HUDEP-2 (cell line): ENCODE data around the gene DOP1A.
A peak's percentile ranks its signal among the peaks of the same experiment; 100 is the strongest.
"Not testable (repeated sequence)": the region's sequence is repeated elsewhere in the genome, so short reads cannot be mapped to it uniquely, and the experiment has no call there.

Experiments used
- DNase-seq, 76 experiments: peaks; one replicate each; lab custom pipeline; 2025; ENCODE audit not compliant: unreplicated experiment in 76 of 76; lab: John Stamatoyannopoulos, UW

Gene DOP1A

DNA sequence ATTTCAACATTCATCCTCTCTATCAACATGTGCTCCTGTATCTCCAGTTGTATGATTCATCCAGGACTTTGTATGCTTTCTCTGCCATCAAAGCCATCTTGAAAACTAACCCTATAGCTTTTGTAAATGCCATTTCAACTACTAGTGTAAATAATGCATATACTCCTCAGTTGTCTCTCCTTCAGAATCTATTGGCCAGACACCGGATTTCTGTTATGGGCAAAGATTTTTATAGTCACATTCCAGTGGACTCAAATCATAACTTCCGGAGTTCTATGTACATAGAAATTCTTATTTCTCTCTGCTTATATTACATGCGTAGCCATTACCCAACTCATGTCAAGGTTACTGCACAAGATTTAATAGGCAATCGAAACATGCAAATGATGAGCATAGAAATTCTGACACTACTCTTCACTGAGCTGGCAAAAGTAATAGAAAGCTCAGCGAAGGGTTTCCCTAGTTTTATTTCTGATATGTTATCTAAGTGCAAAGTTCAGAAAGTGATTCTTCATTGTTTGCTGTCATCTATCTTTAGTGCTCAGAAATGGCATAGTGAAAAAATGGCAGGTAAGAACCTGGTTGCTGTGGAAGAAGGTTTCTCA lies 70.7 kb downstream of the DOP1A start:
- DNase-seq = no peak

DNA sequence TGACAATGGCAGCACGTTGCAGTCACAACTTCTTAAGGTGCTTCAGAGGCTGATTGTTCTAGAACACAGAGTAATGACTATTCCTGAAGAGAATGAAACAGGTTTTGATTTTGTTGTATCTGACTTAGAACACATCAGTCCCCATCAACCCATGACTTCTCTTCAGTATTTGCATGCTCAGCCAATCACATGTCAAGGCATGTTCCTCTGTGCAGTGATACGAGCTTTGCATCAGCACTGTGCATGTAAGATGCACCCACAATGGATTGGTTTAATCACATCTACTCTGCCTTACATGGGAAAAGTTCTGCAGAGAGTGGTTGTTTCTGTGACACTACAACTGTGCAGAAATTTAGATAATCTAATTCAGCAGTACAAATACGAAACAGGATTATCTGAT lies 71.3 kb downstream of the DOP1A start:
- no peak for DNase-seq

DNA sequence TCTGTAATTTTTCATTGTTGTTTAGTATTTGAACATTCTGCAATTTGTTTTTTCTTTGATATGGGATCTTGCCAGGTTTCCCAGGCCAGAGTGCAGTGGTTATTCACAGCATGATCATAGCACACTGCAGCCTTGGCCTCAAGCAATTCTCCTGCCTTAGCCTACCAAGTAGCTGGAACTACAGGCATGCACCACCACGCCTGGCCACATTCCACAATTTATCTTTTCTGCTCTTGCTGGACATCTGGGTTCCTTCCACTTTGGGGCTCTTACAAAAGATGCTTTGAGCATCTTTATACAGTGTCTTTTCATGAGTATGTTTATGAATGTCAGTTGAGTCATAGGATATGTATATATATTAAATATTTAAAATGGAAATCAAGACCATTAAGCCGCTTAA lies 83.6 kb downstream of the DOP1A start:
- DNase-seq = no peak

DNA sequence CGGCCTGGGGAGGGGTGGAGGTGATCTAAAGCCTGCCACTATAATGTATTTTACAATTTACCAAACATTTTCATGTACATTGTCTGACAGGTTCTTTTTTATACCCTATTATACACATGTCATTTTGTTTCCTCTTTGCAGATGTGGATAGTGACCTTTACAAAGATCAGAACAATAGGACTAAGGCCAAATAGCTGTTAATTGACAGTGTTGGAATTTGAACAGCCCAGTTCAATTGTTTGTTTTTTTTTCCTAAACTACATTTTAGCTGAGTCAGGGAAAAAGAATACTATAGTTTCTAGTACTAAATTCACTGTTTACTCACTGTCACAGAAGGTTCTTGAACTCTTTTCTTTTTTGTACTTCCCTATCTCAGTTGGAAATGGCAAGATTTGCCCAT lies 85.4 kb downstream of the DOP1A start:
- no peak for DNase-seq

DNA sequence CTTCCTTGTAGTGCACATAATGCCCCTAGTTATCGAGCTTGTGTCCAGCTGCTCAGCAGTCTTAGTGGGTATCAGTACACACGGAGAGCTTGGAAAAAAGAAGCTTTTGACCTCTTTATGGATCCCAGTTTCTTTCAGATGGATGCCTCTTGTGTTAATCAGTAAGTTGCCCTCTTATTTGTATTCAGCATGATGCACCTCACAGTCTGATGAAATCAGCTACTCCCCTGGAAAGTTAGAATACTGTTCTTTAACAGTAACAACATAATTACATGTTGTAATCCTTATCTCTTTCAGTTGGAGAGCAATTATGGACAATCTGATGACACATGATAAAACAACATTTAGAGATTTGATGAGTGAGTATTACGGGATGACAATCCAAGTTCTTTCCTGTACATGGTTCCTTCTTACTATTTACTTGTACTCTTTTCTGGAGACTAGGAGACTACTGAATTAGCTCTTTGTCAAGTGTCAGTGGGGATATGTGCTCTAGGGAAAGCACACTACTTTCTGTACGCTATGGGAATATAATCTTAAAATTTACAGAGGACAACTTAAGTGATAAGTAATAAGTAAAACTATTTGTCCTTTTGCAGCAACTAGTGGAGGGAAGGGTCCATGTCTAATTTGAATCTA lies 86.5 kb downstream of the DOP1A start:
- no peak for DNase-seq

DNA sequence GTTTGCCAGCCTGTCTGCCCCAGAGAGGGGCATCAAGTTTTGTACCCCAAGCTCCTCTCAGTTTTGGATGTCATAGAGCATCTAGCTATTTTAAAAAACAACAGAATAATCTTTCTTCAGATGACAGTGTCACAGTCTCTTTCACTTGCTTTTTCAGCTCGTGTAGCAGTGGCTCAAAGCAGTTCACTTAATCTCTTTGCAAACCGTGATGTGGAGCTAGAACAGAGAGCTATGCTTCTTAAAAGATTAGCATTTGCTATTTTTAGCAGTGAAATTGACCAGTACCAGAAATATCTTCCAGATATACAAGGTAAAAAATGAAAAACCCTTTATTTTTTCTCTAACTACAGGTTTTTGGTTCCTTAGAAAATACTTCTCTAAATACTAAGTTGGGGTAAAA lies 88.3 kb downstream of the DOP1A start:
- no peak for DNase-seq

DNA sequence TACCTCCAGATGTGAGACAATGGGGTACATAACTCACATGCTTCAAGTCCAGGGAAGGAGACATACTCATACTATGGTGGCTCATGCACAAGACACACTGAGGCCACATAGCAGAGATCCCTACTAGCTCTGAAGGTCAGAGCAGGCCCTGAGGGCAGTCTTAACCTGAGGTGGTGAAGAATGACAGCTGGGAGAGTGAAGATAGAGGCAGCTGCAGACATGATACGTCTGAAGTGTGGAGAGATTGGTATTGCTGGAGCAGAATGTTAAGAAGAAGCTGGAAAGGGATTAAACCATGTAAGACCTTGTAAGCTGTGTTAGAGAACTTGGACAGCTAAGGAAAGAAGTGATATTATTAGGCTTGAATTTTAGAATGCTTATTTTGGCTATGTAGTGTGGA lies 92.7 kb downstream of the DOP1A start:
- DNase-seq = peak in 12 of 76 experiments; percentile 2 to 48 (median 18)

DNA sequence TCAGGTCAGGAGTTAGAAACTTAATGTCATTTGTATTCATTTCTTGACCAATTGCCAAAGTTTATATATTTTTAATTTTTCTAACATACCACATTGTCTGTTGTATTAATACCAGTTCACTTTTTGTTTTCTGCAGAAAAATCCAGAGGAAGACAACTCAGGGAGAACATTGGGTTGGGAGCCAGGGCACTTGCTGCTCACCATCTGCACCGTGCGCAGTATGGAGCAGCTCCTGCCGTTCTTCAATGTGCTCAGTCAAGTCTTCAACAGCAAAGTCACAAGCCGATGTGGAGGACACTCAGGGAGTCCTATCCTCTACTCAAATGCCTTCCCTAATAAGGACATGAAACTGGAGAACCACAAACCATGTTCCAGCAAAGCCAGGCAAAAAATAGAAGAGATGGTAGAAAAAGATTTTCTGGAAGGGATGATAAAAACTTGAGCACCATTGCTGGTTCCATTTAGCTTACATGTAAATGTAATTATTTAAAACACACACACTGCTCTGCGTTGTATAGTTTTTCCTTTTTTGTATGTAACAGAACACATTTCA lies 100.3 kb downstream of the DOP1A start:
- no peak for DNase-seq

DNA sequence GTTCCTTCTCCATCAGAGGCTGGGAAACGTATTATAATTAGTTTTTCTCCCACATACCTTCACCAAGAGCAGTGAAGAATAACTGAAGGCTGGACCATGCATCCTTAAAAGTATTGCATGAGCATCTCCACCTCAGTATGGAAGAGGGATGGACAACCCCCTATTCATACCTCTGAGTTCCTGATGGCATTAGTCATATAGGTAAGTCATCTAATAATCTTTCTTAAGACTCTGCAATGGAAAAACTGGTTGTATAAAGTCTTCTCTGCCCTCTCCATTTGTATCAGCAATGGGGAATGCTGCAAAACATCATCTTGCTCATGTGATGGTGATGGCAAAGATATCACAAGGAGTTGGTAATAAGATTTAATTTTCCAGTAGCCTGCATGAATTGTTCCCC lies 101.1 kb downstream of the DOP1A start:
- DNase-seq = no peak

DNA sequence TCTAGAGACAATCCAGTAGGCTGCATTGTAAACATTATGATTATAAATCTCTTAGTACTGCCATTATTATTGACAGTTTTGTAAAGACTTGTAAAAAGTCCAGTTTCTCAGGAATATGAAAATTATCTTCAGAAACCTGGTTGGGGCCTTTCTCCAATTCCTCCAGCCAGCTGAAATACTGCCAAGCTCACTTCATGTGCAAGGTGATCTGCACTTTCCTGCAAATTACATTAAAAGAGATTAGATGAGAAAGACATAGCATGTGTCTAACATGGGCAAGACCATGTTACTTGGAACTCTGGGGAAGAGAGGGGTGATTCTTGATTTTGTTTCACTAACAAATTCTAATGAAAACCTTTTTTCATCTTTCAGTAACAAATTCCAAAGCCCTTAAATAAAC lies 101.6 kb downstream of the DOP1A start:
- no peak for DNase-seq

DNA sequence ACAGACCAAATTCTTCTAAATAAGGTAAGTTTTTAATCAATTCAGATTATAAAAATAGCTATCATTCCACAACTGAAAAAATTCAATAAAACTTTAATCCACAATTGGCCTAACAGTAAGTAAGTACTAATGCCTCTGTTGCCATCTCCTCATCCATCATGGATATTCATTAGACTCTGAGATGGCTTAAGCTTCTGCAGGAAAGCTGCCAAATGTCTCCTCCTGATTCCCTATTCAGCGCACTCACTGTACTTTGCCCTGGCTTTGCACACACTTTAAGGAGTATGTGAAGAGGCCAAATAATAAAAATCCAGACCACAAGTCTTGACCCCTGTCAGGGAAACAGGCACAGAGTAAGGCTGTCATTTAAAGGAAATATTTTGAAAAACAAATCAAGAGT lies 102.0 kb downstream of the DOP1A start:
- DNase-seq = no peak

DNA sequence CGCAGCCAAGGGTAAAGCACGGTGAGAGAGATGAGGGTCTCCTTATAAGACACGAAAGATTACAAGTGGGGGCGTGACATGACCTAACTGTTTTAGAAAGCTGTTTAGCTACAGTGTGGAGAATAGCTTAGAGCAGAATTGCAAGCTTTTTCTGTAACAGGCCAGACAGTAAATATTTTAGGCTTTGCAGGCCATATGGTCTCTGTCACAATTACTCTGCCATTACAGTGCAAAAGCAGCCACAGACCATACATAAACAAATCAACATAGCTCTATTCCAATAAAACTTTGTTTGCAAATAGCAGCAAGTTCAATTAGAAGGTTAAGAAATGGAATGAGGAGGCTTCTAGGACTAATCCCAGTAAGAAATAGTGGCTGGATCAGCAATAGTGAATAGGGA lies 108.8 kb downstream of the DOP1A start:
- DNase-seq = no peak

DNA sequence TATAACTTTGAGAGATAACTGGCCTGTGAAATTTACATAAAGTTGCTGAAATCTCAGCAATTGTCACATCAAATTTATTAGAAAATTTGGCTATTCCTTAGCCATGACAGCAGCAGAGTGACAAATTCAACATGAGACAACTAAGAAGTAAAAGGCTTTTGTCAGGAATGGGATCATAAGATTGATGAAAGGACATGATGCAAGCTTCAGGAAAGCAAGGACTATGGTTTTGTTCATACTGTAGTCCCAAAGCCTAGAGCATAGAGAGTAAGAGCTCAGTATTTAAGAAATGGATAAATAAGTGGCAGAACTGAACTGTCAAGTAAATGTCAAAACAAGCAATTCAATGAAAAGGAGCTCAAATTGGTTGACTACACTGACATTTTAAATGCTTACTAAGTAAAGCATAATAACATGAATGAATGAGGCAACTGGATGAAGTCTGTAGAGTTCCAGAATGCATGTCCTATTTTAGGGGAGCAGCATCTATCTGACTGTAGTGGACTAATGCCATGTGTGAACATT lies 113.0 kb downstream of the DOP1A start:
- no peak for DNase-seq

DNA sequence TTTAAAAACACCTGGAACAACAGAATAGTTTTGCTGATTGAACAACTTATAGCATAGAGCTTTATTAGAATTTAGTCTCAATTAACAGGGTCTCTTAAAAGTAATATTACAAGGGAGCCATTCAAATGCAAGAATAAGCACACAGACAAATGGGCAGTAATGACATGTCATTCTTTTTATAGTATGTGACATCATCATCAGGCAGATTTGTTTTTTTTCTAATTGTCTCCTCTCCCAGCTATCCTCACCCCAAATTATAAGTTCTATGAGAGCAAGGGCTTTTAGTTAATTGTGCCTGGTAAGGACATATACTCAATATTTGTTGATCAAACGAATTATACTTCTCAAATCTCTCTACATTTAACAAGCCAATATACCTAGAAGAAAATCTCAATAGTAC lies 114.6 kb downstream of the DOP1A start:
- DNase-seq = no peak

DNA sequence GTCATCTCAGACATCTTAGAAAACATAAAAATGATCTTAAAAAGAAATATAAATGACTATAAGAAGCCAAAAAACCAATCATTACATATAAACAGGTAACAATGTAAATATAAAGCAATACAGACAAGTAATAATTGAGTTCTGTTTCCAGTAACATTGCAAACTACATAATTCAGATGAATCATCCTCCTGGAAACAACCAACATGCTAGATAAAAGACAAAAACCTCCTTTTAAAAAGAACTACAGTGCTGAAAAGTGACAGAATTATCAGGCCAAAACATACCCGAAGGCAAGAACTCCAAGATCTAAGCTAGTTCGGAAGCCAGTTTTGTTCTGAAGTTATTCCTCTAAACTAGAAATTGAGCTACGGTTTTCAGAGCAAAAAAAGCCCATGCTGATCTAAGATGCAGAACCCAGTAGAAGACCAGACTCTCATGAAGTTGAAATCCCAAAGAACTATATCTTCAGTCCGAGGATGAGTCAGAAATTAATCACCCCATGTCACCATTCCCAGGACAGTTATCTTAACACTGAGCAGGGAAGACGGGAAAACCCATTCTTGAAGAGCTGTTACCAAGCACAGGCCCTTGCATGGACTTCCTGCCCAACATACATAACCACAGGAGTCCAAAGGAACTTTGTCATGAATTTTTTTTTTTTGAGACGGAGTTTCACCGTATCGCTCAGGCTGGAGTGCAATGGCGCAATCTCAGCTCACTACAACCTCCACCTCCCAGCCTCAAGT lies 115.8 kb downstream of the DOP1A start:
- no peak for DNase-seq

DNA sequence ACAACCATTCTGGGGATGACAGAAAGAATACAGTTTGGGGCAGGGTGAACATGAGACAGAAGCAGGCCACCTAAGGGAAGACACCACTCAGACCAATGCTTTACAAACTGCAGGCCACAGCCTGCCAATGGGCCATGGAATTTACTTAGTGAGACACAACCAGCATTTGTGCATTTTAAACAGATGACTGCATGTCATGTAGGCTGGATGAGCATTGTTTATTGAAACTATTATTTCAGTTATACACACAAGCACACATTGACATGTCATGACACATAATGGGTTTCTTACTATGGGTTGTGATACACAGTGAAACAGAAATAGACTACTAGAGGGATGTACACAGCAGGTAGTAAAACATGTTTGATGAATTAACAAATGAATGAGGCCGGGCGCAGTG lies 117.6 kb downstream of the DOP1A start:
- DNase-seq = no peak

DNA sequence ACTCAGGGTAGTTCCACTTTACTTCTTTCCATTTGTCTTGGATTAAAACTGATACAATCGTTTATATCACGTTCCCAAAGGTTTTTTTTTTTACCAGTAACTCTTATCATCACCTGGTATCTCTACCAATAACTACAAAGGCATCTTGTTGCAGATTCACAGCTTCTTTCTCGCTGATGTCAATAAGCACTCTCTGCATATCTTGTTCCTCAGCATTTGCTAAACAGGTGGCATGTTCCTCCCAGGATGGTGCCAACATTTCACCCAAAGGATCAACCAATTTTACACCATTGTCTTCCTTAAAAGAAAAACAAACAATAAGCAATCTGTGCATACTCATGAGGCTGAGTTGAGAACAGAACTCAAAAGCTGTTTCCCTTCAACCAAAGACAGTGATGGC lies 121.0 kb downstream of the DOP1A start:
- no peak for DNase-seq

DNA sequence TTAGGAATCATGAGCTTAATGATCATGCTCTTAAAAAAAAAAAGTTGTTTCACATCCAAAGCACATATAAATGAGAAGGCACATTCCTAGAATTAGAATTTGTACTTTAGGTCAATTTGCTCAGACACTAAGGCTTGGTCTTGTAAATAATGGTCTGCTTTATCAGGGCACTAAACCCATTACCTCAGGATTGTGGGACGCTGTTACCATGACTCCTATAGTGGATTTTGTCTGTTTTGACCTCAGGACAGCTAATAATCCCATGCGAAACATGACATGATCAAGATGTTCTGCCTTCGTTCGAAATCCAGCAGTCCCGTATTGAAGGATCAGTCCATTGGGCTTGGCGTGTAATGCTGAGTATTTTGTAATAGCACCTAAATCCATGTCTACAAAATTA lies 123.2 kb downstream of the DOP1A start:
- no peak for DNase-seq

DNA sequence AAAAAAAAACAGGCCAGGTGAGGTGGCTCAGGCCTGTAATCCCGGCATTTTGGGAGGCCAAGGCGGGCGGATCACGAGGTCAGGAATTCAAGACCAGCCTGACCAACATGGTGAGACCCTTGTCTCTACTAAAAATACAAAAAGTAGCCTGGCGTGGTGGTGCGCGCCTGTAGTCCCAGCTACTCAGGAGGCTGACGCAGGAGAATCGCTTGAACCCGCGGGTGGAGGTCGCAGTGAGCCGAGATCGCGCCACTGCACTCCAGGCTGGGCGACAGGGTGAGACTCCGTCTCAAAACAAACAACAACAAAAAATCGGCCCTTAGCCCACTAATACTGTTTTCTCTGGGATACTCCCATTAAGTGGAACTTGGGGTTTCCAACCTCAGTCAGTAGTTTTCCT lies 124.5 kb downstream of the DOP1A start:
- not testable (repeated sequence) for DNase-seq

DNA sequence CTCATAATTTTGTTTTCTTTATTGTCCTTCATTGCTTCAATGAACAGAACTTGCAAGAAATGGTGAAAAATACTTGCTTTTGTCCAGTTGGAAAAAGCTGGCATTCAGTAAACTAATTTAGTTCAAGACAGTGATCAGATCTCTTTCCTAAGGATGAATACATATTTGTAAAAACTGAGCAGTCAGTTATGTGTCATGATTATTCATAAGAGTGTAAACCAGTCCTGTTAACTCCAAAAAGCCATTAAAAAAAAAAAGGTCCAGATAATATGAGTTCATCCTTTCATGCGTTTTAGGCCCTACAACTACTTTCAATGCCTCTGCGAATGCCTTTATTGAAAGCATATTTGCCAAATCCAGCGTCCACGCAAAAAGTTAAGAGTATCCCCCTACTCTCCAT lies 125.0 kb downstream of the DOP1A start:
- DNase-seq = no peak

DNA sequence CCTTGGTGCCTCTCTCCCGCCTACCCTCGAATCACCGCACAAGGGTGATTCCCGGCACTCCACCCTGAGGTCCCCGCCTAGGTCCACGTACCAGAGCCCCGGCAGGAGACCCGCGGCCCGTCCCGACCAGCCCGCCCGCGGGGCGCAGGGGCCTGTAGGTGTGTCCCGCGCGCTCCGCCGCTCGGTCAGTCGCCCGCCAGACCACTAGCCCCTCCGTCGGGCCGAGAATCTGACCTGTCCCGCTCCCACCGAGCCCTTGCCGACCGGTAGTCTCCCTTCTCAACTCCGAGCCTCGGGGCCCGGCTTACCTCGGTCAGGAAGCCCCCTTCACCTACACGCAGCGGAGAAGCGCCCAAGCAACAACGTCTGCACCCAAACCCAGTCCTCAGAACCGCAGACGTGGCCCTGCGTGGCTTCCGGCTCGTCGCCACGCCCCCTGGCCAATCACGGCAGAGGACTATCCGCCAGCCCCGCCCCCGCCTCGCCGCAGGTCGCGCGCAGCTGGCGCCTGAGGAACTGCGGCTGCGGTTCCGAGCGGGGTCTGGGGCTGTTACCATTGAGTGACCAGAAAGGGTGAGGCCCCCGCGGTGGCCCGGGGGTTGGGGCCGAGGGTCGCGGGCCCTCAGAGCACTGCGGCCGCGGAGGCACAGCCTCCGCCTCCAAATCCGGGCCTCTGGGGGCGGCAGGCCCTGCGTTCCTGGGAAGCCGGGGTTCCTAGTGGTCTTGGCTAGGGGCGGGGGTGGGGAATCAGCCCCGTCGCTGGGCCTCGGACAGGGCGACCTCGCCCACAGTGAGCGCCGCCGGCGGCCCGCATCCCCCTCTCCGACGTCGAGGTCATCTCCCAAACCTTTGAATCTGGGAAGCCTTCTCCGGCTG lies 125.6 kb downstream of the DOP1A start, which contains the start of the genes PGM3 and RWDD2A:
Gene PGM3, minus strand, starts transcription at position 395 of the 876 bp plus-strand sequence. CDS start 2,253 bp downstream, outside the sequence.
Gene RWDD2A, plus strand, starts transcription at position 487 of the 876 bp plus-strand sequence. CDS start 1,095 bp downstream, outside the sequence.
- peak in 74 of 76 experiments; percentile 22 to 93 (median 80) for DNase-seq
